Chondrocyte (in vitro differentiated cells): ENCODE results near the gene RGS2. TPM values are rescaled to one million over a fixed set of nuclear protein-coding genes. Genes with fewer than 3 reads are reported as not detected.

ENCODE experiments used
- DNase-seq: peaks from one replicate; pipeline ENCODE4 v3.0.0; 2021; ENCODE audit warnings: mixed read lengths, low spot score
- H3K27ac Mint-ChIP-seq: one replicate; pipeline ENCODE4 v1.8.0; 2021; ENCODE audit warnings: mild to moderate bottlenecking, moderate library complexity, mixed read lengths; ENCODE audit not compliant: unreplicated experiment
- H3K27me3 Mint-ChIP-seq: 2 replicates; pipeline ENCODE4 v1.8.0; 2021; ENCODE audit warnings: low read depth, mixed read lengths
- H3K36me3 Mint-ChIP-seq: 2 replicates; pipeline ENCODE4 v1.8.0; 2021; ENCODE audit warnings: low read depth, mixed read lengths
- H3K4me1 Mint-ChIP-seq: 2 replicates; pipeline ENCODE4 v1.8.0; 2021; ENCODE audit warnings: low read depth, mild to moderate bottlenecking, mixed read lengths
- H3K4me3 Mint-ChIP-seq: one replicate; pipeline ENCODE4 v1.8.0; 2021; ENCODE audit warnings: mild to moderate bottlenecking, moderate library complexity, mixed read lengths; ENCODE audit not compliant: unreplicated experiment
- H3K9me3 Mint-ChIP-seq: 2 replicates; pipeline ENCODE4 v1.8.0; 2021; ENCODE audit warnings: low read depth, mixed read lengths
- total RNA-seq: library from RNA; stranded (reverse); gene quantifications from 3 replicates; pipeline ENCODE4 v1.2.1, GENCODE V29; 2021
- TF ChIP-seq, protein P1 (sequence below): fragments of 200-600 bp; sonication (generic); IDR thresholded peaks from 2 replicates; pipeline ENCODE4 v1.5.0; 2021; ENCODE audit warnings: antibody characterized with exemption, mild to moderate bottlenecking, moderate library complexity

Gene RGS2
- total RNA-seq, 1 donor from 2014 or later, result 22.8 TPM

DNA sequence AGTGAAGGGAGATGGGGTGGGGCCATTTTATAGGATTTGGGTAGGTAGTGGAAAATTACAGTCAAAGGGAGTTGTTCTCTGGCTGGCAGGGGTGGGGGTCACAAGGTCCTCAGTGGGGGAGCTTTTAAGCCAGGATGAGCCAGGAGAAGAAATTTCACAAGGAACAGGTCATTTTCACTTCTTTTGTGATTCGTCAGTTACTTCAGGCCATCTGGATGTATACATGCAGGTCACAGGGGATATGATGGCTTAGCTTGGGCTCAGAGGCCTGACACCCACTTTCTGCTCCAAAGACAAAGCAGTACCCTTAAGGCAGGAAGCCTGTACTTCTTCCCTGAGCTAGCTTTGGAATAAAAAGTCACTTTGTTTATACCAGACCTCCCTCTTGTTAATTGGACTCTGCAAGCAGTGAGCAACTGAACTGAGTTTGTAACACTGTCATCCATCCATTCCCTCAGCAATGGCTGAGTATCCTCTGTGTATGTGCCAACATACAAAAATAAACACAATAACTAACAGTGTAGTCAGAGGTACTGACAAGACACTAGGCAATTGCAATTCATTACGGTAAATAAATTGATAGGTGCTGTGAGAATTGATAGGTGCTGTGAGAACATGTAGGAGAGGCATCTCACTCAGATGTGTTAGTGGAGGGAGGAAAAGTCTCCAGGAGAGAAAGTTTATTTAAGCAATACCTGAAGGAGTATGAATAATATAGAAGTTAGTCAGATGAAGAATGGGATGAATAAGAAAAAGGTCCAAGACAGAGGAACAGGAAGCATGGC is 14.7 kb upstream of the RGS2 start:
- DNase-seq, result no peak
- Mint-ChIP-seq H3K4me1 (no peaks in the 10 kb centered on the region), H3K4me3 (no peak overlapping the region), H3K27ac (no peak overlapping the region), H3K9me3 (no peaks in the 10 kb centered on the region), H3K36me3 (no peaks in the 10 kb centered on the region), H3K27me3 (no peaks in the 10 kb centered on the region)
- TF ChIP-seq, protein P1, sequence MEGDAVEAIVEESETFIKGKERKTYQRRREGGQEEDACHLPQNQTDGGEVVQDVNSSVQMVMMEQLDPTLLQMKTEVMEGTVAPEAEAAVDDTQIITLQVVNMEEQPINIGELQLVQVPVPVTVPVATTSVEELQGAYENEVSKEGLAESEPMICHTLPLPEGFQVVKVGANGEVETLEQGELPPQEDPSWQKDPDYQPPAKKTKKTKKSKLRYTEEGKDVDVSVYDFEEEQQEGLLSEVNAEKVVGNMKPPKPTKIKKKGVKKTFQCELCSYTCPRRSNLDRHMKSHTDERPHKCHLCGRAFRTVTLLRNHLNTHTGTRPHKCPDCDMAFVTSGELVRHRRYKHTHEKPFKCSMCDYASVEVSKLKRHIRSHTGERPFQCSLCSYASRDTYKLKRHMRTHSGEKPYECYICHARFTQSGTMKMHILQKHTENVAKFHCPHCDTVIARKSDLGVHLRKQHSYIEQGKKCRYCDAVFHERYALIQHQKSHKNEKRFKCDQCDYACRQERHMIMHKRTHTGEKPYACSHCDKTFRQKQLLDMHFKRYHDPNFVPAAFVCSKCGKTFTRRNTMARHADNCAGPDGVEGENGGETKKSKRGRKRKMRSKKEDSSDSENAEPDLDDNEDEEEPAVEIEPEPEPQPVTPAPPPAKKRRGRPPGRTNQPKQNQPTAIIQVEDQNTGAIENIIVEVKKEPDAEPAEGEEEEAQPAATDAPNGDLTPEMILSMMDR, result no peak

DNA sequence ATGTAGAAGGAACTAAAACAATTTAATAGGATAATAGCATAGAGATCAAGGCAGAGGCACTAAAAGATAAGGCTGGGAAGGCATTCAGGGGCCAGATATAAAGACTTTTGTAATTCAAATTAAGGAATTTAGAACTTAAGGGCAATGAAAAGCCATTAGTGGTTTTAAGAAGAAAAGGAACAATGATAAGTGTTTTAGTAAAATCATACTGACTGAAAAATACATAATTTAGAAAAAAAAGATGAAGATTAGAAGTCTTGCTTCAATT is 14.1 kb upstream of the RGS2 start:
- H3K36me3 Mint-ChIP-seq, result no peaks in the 10 kb centered on the region
- H3K4me3 Mint-ChIP-seq, result no peak overlapping the region
- no peaks in the 10 kb centered on the region for H3K4me1 Mint-ChIP-seq
- no peaks in the 10 kb centered on the region for H3K9me3 Mint-ChIP-seq
- DNase-seq, result no peak
- H3K27me3 Mint-ChIP-seq, result no peaks in the 10 kb centered on the region
- TF ChIP-seq, protein P1, result no peak
- H3K27ac Mint-ChIP-seq, result no peak overlapping the region

DNA sequence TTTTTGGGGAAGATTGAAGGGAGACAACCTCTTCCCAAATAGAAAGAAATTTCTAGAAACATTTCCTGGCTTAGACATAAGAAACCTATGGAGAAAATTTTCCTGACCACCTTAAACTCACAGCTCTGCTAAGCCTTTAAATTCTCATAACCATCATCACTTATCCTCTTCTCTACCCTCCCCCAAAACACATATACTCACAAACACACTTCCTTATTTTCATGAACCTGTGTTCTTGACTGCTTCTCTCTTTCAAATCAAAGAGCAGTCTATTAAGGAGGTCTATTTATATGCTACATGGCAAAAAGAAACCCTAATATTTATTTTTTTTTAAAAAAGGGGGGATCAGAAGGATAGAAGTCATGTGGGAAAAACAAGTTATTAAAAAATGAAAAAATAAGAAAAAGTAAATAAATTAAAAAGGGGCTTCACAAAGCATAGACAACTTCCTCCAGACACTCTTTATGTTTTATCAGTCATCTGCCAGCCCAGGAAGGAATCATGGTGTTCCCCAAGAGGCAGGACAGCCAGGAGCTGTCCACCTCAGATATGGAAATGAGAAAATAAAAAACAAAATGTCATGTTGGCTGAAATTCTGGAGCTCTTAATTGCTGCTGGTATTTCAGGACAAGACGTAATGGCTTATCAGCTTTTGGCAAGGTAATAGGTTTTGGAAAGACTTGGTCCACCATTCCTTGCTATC is 12.8 kb upstream of the RGS2 start:
- Mint-ChIP-seq H3K27ac (no peak overlapping the region), H3K27me3 (no peaks in the 10 kb centered on the region), H3K9me3 (no peaks in the 10 kb centered on the region), H3K36me3 (no peaks in the 10 kb centered on the region), H3K4me1 (no peaks in the 10 kb centered on the region), H3K4me3 (no peak overlapping the region)
- TF ChIP-seq, protein P1, result no peak
- no peak for DNase-seq

DNA sequence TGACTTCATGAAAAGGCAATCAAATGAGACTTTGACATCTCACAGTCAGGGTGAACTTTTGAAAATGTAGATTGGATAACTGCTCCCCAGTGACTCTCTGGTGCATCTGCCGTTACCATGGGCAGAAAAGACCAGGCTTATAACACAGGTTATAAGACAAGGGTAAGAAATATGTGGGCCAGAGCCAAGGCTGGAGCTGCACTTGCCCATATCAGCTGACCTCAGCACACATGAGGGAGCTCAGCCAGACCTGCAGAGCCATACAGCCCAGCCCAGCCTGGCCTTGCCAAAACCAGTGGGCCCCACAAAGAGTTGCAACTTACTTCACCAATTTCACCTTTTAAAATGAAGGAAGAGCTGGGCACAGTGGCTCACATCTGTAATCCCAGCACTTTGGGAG is 11.7 kb upstream of the RGS2 start:
- no peak overlapping the region for H3K27ac Mint-ChIP-seq

DNA sequence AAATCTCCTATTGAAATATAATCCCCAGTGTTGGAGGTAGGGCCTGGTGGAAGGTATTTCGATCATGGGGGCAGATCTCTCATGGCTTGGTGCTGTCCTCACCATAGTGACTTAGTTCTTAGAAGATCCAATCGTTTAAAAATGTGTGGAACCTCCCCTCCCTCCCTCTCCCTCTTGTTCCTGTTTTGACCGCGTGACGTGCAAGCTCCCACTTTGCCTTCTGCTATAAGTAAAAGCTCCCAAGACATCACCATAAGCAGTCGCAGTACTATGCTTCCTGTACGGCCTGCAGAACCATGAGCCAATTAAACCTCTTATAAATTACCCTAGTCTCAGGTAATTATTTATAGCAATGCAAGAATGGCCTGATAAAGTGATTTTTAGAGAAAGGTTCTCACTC is 10.9 kb upstream of the RGS2 start:
- Mint-ChIP-seq H3K4me3 (no peak overlapping the region), H3K27ac (no peak overlapping the region), H3K36me3 (no peaks in the 10 kb centered on the region), H3K27me3 (no peaks in the 10 kb centered on the region), H3K4me1 (no peaks in the 10 kb centered on the region), H3K9me3 (no peaks in the 10 kb centered on the region)
- TF ChIP-seq, protein P1, result no peak
- no peak for DNase-seq

More for the DNA sequence above, 11.7 kb upstream of the RGS2 start:
- no peaks in the 10 kb centered on the region for H3K36me3 Mint-ChIP-seq
- no peak for DNase-seq
- TF ChIP-seq, protein P1, result no peak
- H3K4me1 Mint-ChIP-seq, result no peaks in the 10 kb centered on the region
- H3K9me3 Mint-ChIP-seq, result no peaks in the 10 kb centered on the region
- H3K27me3 Mint-ChIP-seq, result no peaks in the 10 kb centered on the region
- H3K4me3 Mint-ChIP-seq, result no peak overlapping the region
